OCI-LY7 (cell line): Measurements from ENCODE around the gene ANKZF1. TPM values are rescaled to one million over a fixed set of nuclear protein-coding genes. Genes with fewer than 3 reads are reported as not detected.

Experiments
- BruUV-seq: library from RNA; stranded (reverse); fragments of 400-500 nt; replicated peaks from 2 replicates; lab custom pipeline; 2021; lab: Mats Ljungman, UMichigan
- CTCF ChIA-PET: fragments of 300-600 bp; sonication (Branson Sonifier 250); formaldehyde crosslinking; loops from one replicate; lab custom pipeline; 2022; ENCODE audit warnings: antibody characterized with exemption; ENCODE audit not compliant: unreplicated experiment; lab: Charles Lee
- POLR2A ChIA-PET: fragments of 300-600 bp; sonication (Branson Sonifier 250); formaldehyde crosslinking; loops from one replicate; lab custom pipeline; 2022; ENCODE audit warnings: antibody characterized with exemption; lab: Charles Lee
- DNase-seq: peaks from one replicate; pipeline ENCODE4 v3.0.0-alpha.2; 2015; ENCODE audit warnings: low spot score
- H2AFZ ChIP-seq: fragments of 200-600 bp; sonication (generic), shearing (Covaris generic); 2 replicates; pipeline ENCODE4 v1.6.1; 2014; ENCODE audit warnings: mild to moderate bottlenecking, antibody characterized with exemption, low read length, moderate library complexity
- H3K27ac ChIP-seq: fragments of 200-600 bp; sonication (generic); 2 replicates; pipeline ENCODE4 v1.5.1; 2014; ENCODE audit warnings: mixed run types, low read depth, mild to moderate bottlenecking, moderate library complexity, low read length, inconsistent platforms; ENCODE audit not compliant: poor library complexity, severe bottlenecking
- H3K36me3 ChIP-seq: fragments of 200-600 bp; sonication (generic); 2 replicates; pipeline ENCODE4 v1.6.1; 2014; ENCODE audit warnings: mild to moderate bottlenecking, antibody characterized with exemption, low read length, moderate library complexity, mixed read lengths; ENCODE audit not compliant: insufficient read depth
- H3K4me1 ChIP-seq: fragments of 200-600 bp; sonication (generic); 2 replicates; pipeline ENCODE4 v1.5.1; 2014; ENCODE audit warnings: mild to moderate bottlenecking, low read length; ENCODE audit not compliant: insufficient read depth, poor library complexity, severe bottlenecking
- H3K4me2 ChIP-seq: fragments of 200-600 bp; sonication (generic); 2 replicates; pipeline ENCODE4 v1.6.1; 2014; ENCODE audit warnings: mild to moderate bottlenecking, low read length
- H3K4me3 ChIP-seq: fragments of 200-600 bp; sonication (generic); 2 replicates; pipeline ENCODE4 v1.5.1; 2014; ENCODE audit warnings: mild to moderate bottlenecking, low read depth, low read length; ENCODE audit not compliant: poor library complexity, severe bottlenecking
- H3K79me2 ChIP-seq: fragments of 200-600 bp; sonication (generic); 2 replicates; pipeline ENCODE4 v1.6.1; 2016; ENCODE audit warnings: low read depth, mild to moderate bottlenecking, low read length, moderate library complexity, mixed read lengths; ENCODE audit not compliant: insufficient read depth
- H3K9me2 ChIP-seq: fragments of 200-600 bp; sonication (generic); 2 replicates; pipeline ENCODE4 v1.6.1; 2016; ENCODE audit warnings: mild to moderate bottlenecking, low read length, mixed read lengths; ENCODE audit not compliant: insufficient read depth
- H3K9me3 ChIP-seq: fragments of 200-600 bp; sonication (generic); 2 replicates; pipeline ENCODE4 v1.6.1; 2014; ENCODE audit warnings: mild to moderate bottlenecking, mixed run types, low read length, mixed read lengths
- H4K20me1 ChIP-seq: fragments of 200-600 bp; sonication (generic); 2 replicates; pipeline ENCODE4 v1.6.1; 2014; ENCODE audit warnings: mild to moderate bottlenecking, antibody characterized with exemption, low read length, moderate library complexity, mixed read lengths; ENCODE audit not compliant: insufficient read depth
- EZH2phosphoT487 ChIP-seq: fragments of 200-600 bp; sonication (generic); IDR thresholded peaks from 2 replicates; pipeline ENCODE4 v1.6.1; 2018; ENCODE audit warnings: low read depth, borderline replicate concordance, mild to moderate bottlenecking, mixed run types, antibody characterized with exemption, low read length, moderate library complexity, mixed read lengths
- intact Hi-C: fragments of 100-400 bp; cut with micrococcal nuclease; formaldehyde crosslinking; loops from one replicate; pipeline ENCODE4 v1.10.0; 2022; ENCODE audit not compliant: unreplicated experiment
- total RNA-seq, 2 experiments: library from RNA; depleted of rRNA in 1 of 2; stranded (reverse); fragments of >200 nt in 1 of 2; shearing (Covaris generic) in 1 of 2; gene quantifications; 2 replicates each; pipeline ENCODE4 v1.2.3, GENCODE V29; 2014 to 2022
- TF ChIP-seq, protein P1 (sequence below): fragments of 200-600 bp; sonication (generic); conservative IDR thresholded peaks from 2 replicates; pipeline ENCODE4 v1.5.1; 2014; ENCODE audit warnings: mild to moderate bottlenecking, antibody characterized with exemption, low read length, moderate library complexity, mixed read lengths

ANKZF1 gene
- total RNA-seq, 2 experiments from 2014 or later = 57.8 to 82.4 TPM

DNA sequence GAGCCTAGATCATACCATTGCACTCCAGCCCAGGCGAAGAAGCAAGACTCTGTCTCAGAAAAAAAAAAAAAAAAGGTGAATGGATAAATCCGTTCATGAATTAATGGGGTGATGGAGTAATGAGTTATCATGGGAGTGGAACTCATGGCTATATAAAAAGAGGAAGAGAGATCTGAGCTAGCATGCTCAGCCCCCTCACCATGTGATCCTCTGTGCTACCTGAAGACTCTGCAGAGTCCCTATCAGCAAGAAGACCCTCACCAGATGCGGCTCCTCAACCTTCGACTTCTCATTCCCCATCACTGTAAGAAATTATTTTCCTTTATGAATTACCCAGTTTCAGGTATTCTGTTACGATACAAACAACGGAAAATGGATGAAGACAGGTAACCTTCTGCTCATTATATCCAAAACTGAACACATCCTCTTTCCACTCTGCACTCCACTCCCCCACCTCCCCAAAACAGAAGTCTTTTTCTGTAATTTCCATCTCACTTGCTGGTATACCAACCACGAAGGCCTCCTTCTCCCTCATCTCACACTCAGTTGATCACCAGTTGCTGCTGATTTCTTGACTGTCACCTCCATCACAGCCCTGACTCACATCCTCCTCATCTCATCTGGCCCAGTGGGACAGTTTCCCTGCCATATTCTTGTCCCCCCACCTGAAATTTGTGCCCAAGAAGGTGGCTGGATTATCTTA is 42.7 kb upstream of the ANKZF1 start:
- no TSS peak for BruUV-seq
- no peak overlapping the region for H3K27ac ChIP-seq
- ChIA-PET POLR2A (interaction anchor here (0.6 to 0.7 kb wide), 2 partner anchors 19 to 29 kb away, joined by 3 to 4 read pairs; partner anchors contain the start of gene ZFAND2B), CTCF (no interaction called here)
- no peaks in the 10 kb centered on the region for H3K9me3 ChIP-seq
- H2AFZ ChIP-seq = no peak overlapping the region
- H3K36me3 ChIP-seq = peaks cover 43% of the 10 kb centered on the region
- DNase-seq = peak; percentile 12
- H4K20me1 ChIP-seq = no peaks in the 10 kb centered on the region
- intact Hi-C loops = no loop called here
- no peaks in the 10 kb centered on the region for H3K9me2 ChIP-seq
- H3K79me2 ChIP-seq = no peaks in the 10 kb centered on the region
- no peaks in the 10 kb centered on the region for H3K4me1 ChIP-seq
- H3K4me2 ChIP-seq = no peak overlapping the region
- no peak for TF ChIP-seq EZH2phosphoT487
- TF ChIP-seq, protein P1, sequence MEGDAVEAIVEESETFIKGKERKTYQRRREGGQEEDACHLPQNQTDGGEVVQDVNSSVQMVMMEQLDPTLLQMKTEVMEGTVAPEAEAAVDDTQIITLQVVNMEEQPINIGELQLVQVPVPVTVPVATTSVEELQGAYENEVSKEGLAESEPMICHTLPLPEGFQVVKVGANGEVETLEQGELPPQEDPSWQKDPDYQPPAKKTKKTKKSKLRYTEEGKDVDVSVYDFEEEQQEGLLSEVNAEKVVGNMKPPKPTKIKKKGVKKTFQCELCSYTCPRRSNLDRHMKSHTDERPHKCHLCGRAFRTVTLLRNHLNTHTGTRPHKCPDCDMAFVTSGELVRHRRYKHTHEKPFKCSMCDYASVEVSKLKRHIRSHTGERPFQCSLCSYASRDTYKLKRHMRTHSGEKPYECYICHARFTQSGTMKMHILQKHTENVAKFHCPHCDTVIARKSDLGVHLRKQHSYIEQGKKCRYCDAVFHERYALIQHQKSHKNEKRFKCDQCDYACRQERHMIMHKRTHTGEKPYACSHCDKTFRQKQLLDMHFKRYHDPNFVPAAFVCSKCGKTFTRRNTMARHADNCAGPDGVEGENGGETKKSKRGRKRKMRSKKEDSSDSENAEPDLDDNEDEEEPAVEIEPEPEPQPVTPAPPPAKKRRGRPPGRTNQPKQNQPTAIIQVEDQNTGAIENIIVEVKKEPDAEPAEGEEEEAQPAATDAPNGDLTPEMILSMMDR = no peak
- no peak overlapping the region for H3K4me3 ChIP-seq

DNA sequence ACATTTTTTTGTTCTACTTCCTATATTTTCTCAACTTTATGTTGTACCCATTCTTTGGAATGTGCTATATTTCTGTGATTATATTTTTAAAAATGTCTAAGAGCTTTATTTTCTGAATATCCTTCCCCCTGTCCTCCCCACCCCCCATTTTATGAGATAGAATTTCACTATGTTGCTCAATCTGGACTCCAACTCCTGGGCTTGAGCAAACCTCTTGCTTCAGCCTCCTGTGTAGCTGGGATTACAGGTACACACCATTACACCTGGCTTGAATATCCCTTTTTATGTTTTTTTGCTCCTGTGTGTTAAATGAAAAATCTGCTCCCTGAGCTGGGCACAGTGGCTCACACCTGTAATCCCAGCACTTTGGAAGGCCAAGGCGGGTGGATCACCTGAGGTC is 32.2 kb upstream of the ANKZF1 start:
- Histone ChIP-seq H3K79me2 (no peaks in the 10 kb centered on the region), H4K20me1 (no peaks in the 10 kb centered on the region), H3K9me3 (no peaks in the 10 kb centered on the region), H3K36me3 (no peaks in the 10 kb centered on the region), H3K4me3 (no peak overlapping the region), H3K27ac (no peak overlapping the region), H3K9me2 (no peaks in the 10 kb centered on the region), H3K4me2 (no peak overlapping the region), H3K4me1 (no peaks in the 10 kb centered on the region), H2AFZ (no peak overlapping the region)
- no TSS peak for BruUV-seq
- no peak for DNase-seq
- CTCF ChIA-PET = interaction anchor here (0.6 kb wide), 1 partner anchor 9 kb away, joined by 7 read pairs; the partner anchor contains the start of gene ZFAND2B
- intact Hi-C loops = no loop called here
- TF ChIP-seq, protein P1 = no peak
- TF ChIP-seq EZH2phosphoT487 = no peak
- POLR2A ChIA-PET = interaction anchor here (0.8 to 0.9 kb wide), 2 partner anchors 9 to 15 kb away, joined by 3 to 4 read pairs; partner anchors contain the start of gene ZFAND2B

DNA sequence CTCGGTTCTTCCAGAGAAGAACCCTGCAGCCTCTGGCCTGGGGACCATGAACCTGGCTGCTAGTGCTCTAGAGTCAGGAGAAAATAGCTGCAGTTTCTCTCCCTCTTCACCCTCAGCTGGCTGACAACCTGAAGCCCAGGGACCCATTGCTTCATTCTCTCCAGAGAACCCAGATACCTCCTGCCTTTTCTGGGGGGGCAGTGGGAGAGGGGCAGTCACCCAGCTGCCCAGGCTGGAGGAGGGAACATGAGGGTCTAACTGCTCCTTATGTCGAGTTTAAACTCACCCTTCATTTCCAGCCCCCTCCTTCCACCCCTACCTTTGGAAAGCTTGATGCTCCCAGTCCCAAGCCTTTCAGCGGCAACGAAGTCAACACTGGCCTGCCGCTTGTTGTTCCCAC is 30.6 kb upstream of the ANKZF1 start:
- TF ChIP-seq, protein P1 = no peak
- TF ChIP-seq EZH2phosphoT487 = no peak
- ChIA-PET POLR2A (no interaction called here), CTCF (interaction anchor here (0.7 kb wide), 1 partner anchor 27 kb away, joined by 3 read pairs; no protein-coding TSS in a partner anchor)
- H3K79me2 ChIP-seq = no peaks in the 10 kb centered on the region
- no peak overlapping the region for H3K4me3 ChIP-seq
- no peak overlapping the region for H3K27ac ChIP-seq
- H2AFZ ChIP-seq = no peak overlapping the region
- H3K36me3 ChIP-seq = no peaks in the 10 kb centered on the region
- no peaks in the 10 kb centered on the region for H3K9me3 ChIP-seq
- no peaks in the 10 kb centered on the region for H3K4me1 ChIP-seq
- no peak overlapping the region for H3K4me2 ChIP-seq
- no peaks in the 10 kb centered on the region for H4K20me1 ChIP-seq
- no peak for DNase-seq
- no peaks in the 10 kb centered on the region for H3K9me2 ChIP-seq
- no TSS peak for BruUV-seq
- intact Hi-C loops = no loop called here
